H9 (cell line): ENCODE data around the gene RNU5B-1. TPM values are rescaled to one million over a fixed set of nuclear protein-coding genes. Genes with fewer than 3 reads are reported as not detected.

Source experiments
- DNase-seq: peaks from one replicate; pipeline ENCODE4 v3.0.0-alpha.2; 2017
- H2AFZ ChIP-seq: one replicate; pipeline ENCODE4 v1.6.1; 2013; ENCODE audit warnings: mild to moderate bottlenecking, low read length, control low read depth, moderate library complexity
- H2AK5ac ChIP-seq: 2 replicates; pipeline ENCODE4 v1.6.1; 2013; ENCODE audit warnings: low read length, control low read depth, mixed read lengths; ENCODE audit not compliant: insufficient read length
- H2BK120ac ChIP-seq: one replicate; pipeline ENCODE4 v1.6.1; 2013; ENCODE audit warnings: low read depth, mild to moderate bottlenecking, low read length, control low read depth, inconsistent platforms; ENCODE audit not compliant: poor library complexity, severe bottlenecking
- H2BK12ac ChIP-seq: 2 replicates; pipeline ENCODE4 v1.6.1; 2013; ENCODE audit warnings: low read length, control low read depth, mixed read lengths, low read depth; ENCODE audit not compliant: insufficient read length
- H2BK15ac ChIP-seq: 2 replicates; pipeline ENCODE4 v1.6.1; 2013; ENCODE audit warnings: low read depth, low read length, control low read depth
- H2BK20ac ChIP-seq: one replicate; pipeline ENCODE4 v1.6.1; 2013; ENCODE audit warnings: low read depth, mild to moderate bottlenecking, low read length, control low read depth, inconsistent platforms; ENCODE audit not compliant: poor library complexity, severe bottlenecking
- H2BK5ac ChIP-seq: 2 replicates; pipeline ENCODE4 v1.6.1; 2013; ENCODE audit warnings: low read length, control low read depth, mixed read lengths; ENCODE audit not compliant: insufficient read length
- H3K14ac ChIP-seq: 2 replicates; pipeline ENCODE4 v1.6.1; 2013; ENCODE audit warnings: low read length, control low read depth; ENCODE audit not compliant: insufficient read depth
- H3K18ac ChIP-seq: 2 replicates; pipeline ENCODE4 v1.6.1; 2013; ENCODE audit warnings: low read depth, mild to moderate bottlenecking, mixed read lengths, low read length, control low read depth; ENCODE audit not compliant: insufficient read length
- H3K23ac ChIP-seq: 2 replicates; pipeline ENCODE4 v1.6.1; 2013; ENCODE audit warnings: low read length, control low read depth, mixed read lengths, low read depth; ENCODE audit not compliant: insufficient read length
- H3K23me2 ChIP-seq: 2 replicates; pipeline ENCODE4 v1.6.1; 2013; ENCODE audit warnings: low read depth, mild to moderate bottlenecking, mixed read lengths, low read length, control low read depth; ENCODE audit not compliant: insufficient read length, poor library complexity, severe bottlenecking
- H3K27ac ChIP-seq: 2 replicates; pipeline ENCODE4 v1.5.1; 2013; ENCODE audit warnings: low read length, control low read depth, mixed read lengths, low read depth; ENCODE audit not compliant: insufficient read length
- H3K27me3 ChIP-seq: 2 replicates; pipeline ENCODE4 v1.6.1; 2013; ENCODE audit warnings: low read length, control low read depth, inconsistent platforms; ENCODE audit not compliant: insufficient read depth
- H3K4ac ChIP-seq: 2 replicates; pipeline ENCODE4 v1.6.1; 2013; ENCODE audit warnings: low read depth, mild to moderate bottlenecking, control low read depth, inconsistent platforms, low read length, moderate library complexity
- H3K4me1 ChIP-seq: 2 replicates; pipeline ENCODE4 v1.6.1; 2013; ENCODE audit warnings: low read length, control low read depth, inconsistent platforms; ENCODE audit not compliant: insufficient read depth
- H3K4me2 ChIP-seq: 2 replicates; pipeline ENCODE4 v1.6.1; 2013; ENCODE audit warnings: low read length, control low read depth, mixed read lengths; ENCODE audit not compliant: insufficient read length, insufficient read depth
- H3K56ac ChIP-seq: 2 replicates; pipeline ENCODE4 v1.6.1; 2013; ENCODE audit warnings: low read depth, mild to moderate bottlenecking, mixed read lengths, low read length, control low read depth; ENCODE audit not compliant: insufficient read length
- H3K79me1 ChIP-seq: 2 replicates; pipeline ENCODE4 v1.6.1; 2013; ENCODE audit warnings: low read depth, mild to moderate bottlenecking, moderate library complexity, low read length, control low read depth, inconsistent platforms; ENCODE audit not compliant: insufficient read depth, poor library complexity, severe bottlenecking
- H3K79me2 ChIP-seq: 2 replicates; pipeline ENCODE4 v1.6.1; 2013; ENCODE audit warnings: low read length, control low read depth, inconsistent platforms; ENCODE audit not compliant: insufficient read depth
- H3K9ac ChIP-seq: 2 replicates; pipeline ENCODE4 v1.6.1; 2013; ENCODE audit warnings: low read length, control low read depth, mixed read lengths; ENCODE audit not compliant: insufficient read length; ENCODE audit errors: extremely low read depth
- H3K9me3 ChIP-seq: one replicate; pipeline ENCODE4 v1.6.1; 2013; ENCODE audit warnings: low read depth, low read length, inconsistent platforms; ENCODE audit not compliant: control insufficient read depth
- H3T11ph ChIP-seq: one replicate; pipeline ENCODE4 v1.6.1; 2013; ENCODE audit warnings: mild to moderate bottlenecking, low read length, control low read depth, inconsistent platforms
- H4K20me1 ChIP-seq: one replicate; pipeline ENCODE4 v1.6.1; 2013; ENCODE audit not compliant: control insufficient read depth, insufficient read length, insufficient read depth
- H4K5ac ChIP-seq: 2 replicates; pipeline ENCODE4 v1.6.1; 2013; ENCODE audit warnings: low read depth, mild to moderate bottlenecking, mixed read lengths, low read length, control low read depth; ENCODE audit not compliant: insufficient read length
- H4K8ac ChIP-seq: replicated peaks from 2 replicates; pipeline ENCODE4 v1.6.1; 2013; ENCODE audit warnings: low read length, control low read depth, mixed read lengths, low read depth; ENCODE audit not compliant: insufficient read length
- H4K91ac ChIP-seq: 2 replicates; pipeline ENCODE4 v1.6.1; 2013; ENCODE audit warnings: low read depth, mild to moderate bottlenecking, moderate library complexity, mixed read lengths, low read length, control low read depth; ENCODE audit not compliant: insufficient read length
- H3K27ac Mint-ChIP-seq, 3 experiments: 2 replicates in 2 of 3; 3 replicates in 1 of 3; pipeline ENCODE4 v1.8.0; 2020 to 2021; ENCODE audit warnings: mixed read lengths in 3 of 3, mild to moderate bottlenecking in 1 of 3, moderate library complexity in 1 of 3
- H3K27me3 Mint-ChIP-seq: 2 replicates; pipeline ENCODE4 v1.8.0; 2021; ENCODE audit warnings: low read depth, mild to moderate bottlenecking, moderate library complexity, mixed read lengths
- H3K36me3 Mint-ChIP-seq, 3 experiments: 2 replicates in 2 of 3; 3 replicates in 1 of 3; pipeline ENCODE4 v1.8.0; 2020 to 2021; ENCODE audit warnings: low read depth in 3 of 3, mixed read lengths in 3 of 3; ENCODE audit not compliant: insufficient read depth in 1 of 3
- H3K4me1 Mint-ChIP-seq, 2 experiments: 2 replicates each; pipeline ENCODE4 v1.8.0; 2020; ENCODE audit warnings: mixed read lengths in 2 of 2
- H3K4me3 Mint-ChIP-seq, 2 experiments: 2 replicates in 1 of 2; 3 replicates in 1 of 2; pipeline ENCODE4 v1.8.0; 2020 to 2021; ENCODE audit warnings: mild to moderate bottlenecking in 2 of 2, mixed read lengths in 2 of 2, moderate library complexity in 1 of 2
- H3K9me3 Mint-ChIP-seq, 2 experiments: 2 replicates in 1 of 2; 3 replicates in 1 of 2; pipeline ENCODE4 v1.8.0; 2020; ENCODE audit warnings: mild to moderate bottlenecking in 2 of 2, mixed read lengths in 2 of 2, moderate library complexity in 1 of 2
- WGBS: extraction: QIAGEN DNeasy Blood & Tissue Kit; methylation state at CpG from one replicate; pipeline ENCODE4 v1.1.7; 2013; ENCODE audit warnings: missing lambda C conversion rate, low lambda C conversion rate, mixed read lengths; ENCODE audit not compliant: insufficient read length; ENCODE audit errors: extremely low coverage; 5-methylcytosine and 5-hydroxymethylcytosine counted together
- total RNA-seq: library from RNA; stranded (reverse); gene quantifications from 2 replicates; pipeline ENCODE4 v1.2.1, GENCODE V29; 2021
- TF ChIP-seq, protein P1 (sequence below): fragments of 200-600 bp; sonication (generic); conservative IDR thresholded peaks from 3 replicates; pipeline ENCODE4 v1.8.0; 2021; ENCODE audit warnings: antibody characterized with exemption, mild to moderate bottlenecking

The RNU5B-1 gene
- total RNA-seq, 1 experiment from 2014 or later: not detected

DNA sequence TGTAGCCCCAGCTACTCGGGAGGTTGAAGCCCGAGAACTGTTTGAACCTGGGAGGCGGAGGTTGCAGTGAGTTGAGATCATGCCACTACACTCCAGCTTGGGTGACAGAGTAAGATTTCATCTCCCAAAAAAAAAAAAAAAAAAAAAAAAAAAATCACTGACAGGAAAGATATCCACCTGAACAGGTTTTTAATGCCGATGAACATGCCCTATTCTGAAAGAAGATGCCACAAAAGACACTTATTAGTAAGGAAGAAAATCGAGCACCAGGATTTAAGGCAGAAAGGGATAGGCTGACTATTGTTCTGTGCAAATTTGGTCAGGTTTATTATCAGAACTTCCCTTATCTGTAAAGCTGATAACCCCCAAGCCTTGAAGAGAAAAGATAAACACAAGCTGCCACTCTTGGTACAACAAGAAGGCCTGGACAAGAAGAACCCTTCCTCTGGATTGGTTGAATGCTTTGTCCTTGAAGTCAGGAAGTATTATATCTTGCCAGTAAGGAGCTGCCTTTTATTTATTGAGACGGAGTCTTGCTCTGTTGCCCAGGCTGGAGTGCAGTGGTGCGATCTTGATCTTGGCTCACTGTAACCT, 15.1 kb upstream of the RNU5B-1 start:
- Histone ChIP-seq H3K79me2 (no peaks in the 10 kb centered on the region), H2BK5ac (no peak overlapping the region), H4K20me1 (no peaks in the 10 kb centered on the region), H3K56ac (no peak overlapping the region), H2BK20ac (no peak overlapping the region), H2BK15ac (no peak overlapping the region), H3K27ac (no peak overlapping the region), H3K79me1 (no peaks in the 10 kb centered on the region), H3T11ph (no peak overlapping the region), H3K9me3 (no peaks in the 10 kb centered on the region), H2BK120ac (no peak overlapping the region), H4K5ac (no peak overlapping the region), H3K23me2 (peaks cover 11% of the 10 kb centered on the region), H2AK5ac (no peak overlapping the region), H2AFZ (no peak overlapping the region), H3K27me3 (0 out of 2 replicates have a peak, but pooled peaks cover 2% of the 10 kb centered on the region), H3K18ac (no peak overlapping the region), H3K4me2 (no peak overlapping the region), H3K9ac (no peak overlapping the region), H3K4me1 (peaks cover 2% of the 10 kb centered on the region; the same call in 1 of the 2 replicates), H2BK12ac (no peak overlapping the region), H3K14ac (no peak overlapping the region), H4K91ac (no peak overlapping the region), H3K23ac (no peak overlapping the region), H3K4ac (no peak overlapping the region), H4K8ac (no peak overlapping the region)
- H3K27ac Mint-ChIP-seq: no peak overlapping the region
- no peak overlapping the region for H3K4me3 Mint-ChIP-seq
- peaks cover 17 to 20% of the 10 kb centered on the region in 2 experiments for H3K4me1 Mint-ChIP-seq
- H3K36me3 Mint-ChIP-seq: no peaks in the 10 kb centered on the region
- H3K9me3 Mint-ChIP-seq: no peaks in the 10 kb centered on the region
- no peak for DNase-seq
- TF ChIP-seq, protein P1, sequence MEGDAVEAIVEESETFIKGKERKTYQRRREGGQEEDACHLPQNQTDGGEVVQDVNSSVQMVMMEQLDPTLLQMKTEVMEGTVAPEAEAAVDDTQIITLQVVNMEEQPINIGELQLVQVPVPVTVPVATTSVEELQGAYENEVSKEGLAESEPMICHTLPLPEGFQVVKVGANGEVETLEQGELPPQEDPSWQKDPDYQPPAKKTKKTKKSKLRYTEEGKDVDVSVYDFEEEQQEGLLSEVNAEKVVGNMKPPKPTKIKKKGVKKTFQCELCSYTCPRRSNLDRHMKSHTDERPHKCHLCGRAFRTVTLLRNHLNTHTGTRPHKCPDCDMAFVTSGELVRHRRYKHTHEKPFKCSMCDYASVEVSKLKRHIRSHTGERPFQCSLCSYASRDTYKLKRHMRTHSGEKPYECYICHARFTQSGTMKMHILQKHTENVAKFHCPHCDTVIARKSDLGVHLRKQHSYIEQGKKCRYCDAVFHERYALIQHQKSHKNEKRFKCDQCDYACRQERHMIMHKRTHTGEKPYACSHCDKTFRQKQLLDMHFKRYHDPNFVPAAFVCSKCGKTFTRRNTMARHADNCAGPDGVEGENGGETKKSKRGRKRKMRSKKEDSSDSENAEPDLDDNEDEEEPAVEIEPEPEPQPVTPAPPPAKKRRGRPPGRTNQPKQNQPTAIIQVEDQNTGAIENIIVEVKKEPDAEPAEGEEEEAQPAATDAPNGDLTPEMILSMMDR: no peak
- WGBS: no CpG with 5 or more reads among the region's 7 CpGs
- peaks cover 14% of the 10 kb centered on the region for H3K27me3 Mint-ChIP-seq
